ENCODE measurements around the gene HOXC6. TPM values are rescaled to one million over a fixed set of nuclear protein-coding genes. Genes with fewer than 3 reads are reported as not detected.

The HOXC6 gene
- total and polyA plus RNA-seq, 2 of the 8 experiments (the other 6 are each of a cell fraction or from before 2014, with no cell fraction given): not detected

- H3K79me2 ChIP-seq (ENCODE audit: control insufficient read depth in 1 of 2, insufficient read depth in 2 of 2, low read length in 2 of 2): no peaks in the 10 kb centered on the region
- WGBS, 2 experiments (ENCODE audit: extremely low coverage in 1 of 2, insufficient coverage in 1 of 2, insufficient read length in 1 of 2, insufficient replicate concordance in 2 of 2, low coverage in 1 of 2, low lambda C conversion rate in 2 of 2, missing lambda C conversion rate in 1 of 2): 27% methylated on average over 14 of the region's 19 CpGs; no CpG with 5 or more reads in 1 of the 2 experiments
- H4K8ac ChIP-seq (ENCODE audit: extremely low read depth, insufficient read depth, low read length): no peak overlapping the region
- TF ChIP-seq EZH2 (IDR thresholded peaks at IDR 0.05; ENCODE audit: low read depth, low read length, severe bottlenecking) (peak; percentile 79), TBP (IDR thresholded peaks at IDR 0.05; ENCODE audit: low read depth, low read length) (no peak), ZNF274 (IDR thresholded peaks at IDR 0.05; ENCODE audit: borderline replicate concordance, extremely low read depth, low read length) (no peak), SUZ12 (IDR thresholded peaks at IDR 0.05; ENCODE audit: low read length) (peak; percentile 12), TEAD4 (IDR thresholded peaks at IDR 0.05; ENCODE audit: low read depth, low read length) (no peak), RNF2 (IDR thresholded peaks at IDR 0.05; ENCODE audit: borderline replicate concordance, low read depth, low read length, missing control alignments, poor library complexity, severe bottlenecking) (peak; percentile 47)
- CTCF ChIA-PET (ENCODE audit: partially characterized antibody): interaction anchor here (1.1 to 11.3 kb wide), 7 partner anchors 12 to 205 kb away, joined by 3 to 172 read pairs (median 91); partner anchors contain the start of genes HOXC10, HOXC5 and HOXC6
- peaks cover 2% of the 10 kb centered on the region; the same call in 1 of the 2 replicates for H3K23me2 ChIP-seq (ENCODE audit: low read depth, low read length)
- no peak overlapping the region for H3K4me3 ChIP-seq (ENCODE audit: extremely low read depth in 1 of 4, insufficient read depth in 2 of 4, low read depth in 3 of 4, low read length in 4 of 4)
- H2AFZ ChIP-seq (ENCODE audit: low read length): no peak overlapping the region
- POLR2A ChIA-PET (ENCODE audit: partially characterized antibody): interaction anchor here (0.9 kb wide), 1 partner anchor 21 kb away, joined by 3 read pairs; no protein-coding TSS in a partner anchor
- H4K91ac ChIP-seq (replicated peaks; ENCODE audit: insufficient read length, low read length): no peak overlapping the region
- peaks cover 0 to 5% (median 0%) of the 10 kb centered on the region in 4 experiments; a peak in 1 of 8 replicates for H3K36me3 ChIP-seq (ENCODE audit: control insufficient read depth in 2 of 4, insufficient read depth in 4 of 4, low read length in 3 of 4)
- H3K18ac ChIP-seq (ENCODE audit: extremely low read depth, low read length): no peak overlapping the region
- H3K9ac ChIP-seq (replicated peaks in 1 of 4; ENCODE audit: extremely low read depth in 1 of 4, low read depth in 3 of 4, low read length in 3 of 4): no peak overlapping the region
- peaks cover 98 to 100% (median 100%) of the 10 kb centered on the region in 4 experiments for H3K27me3 ChIP-seq (replicated peaks in 1 of 4; ENCODE audit: control insufficient read depth in 3 of 4, extremely low read depth in 1 of 4, insufficient read depth in 3 of 4, low read length in 3 of 4)
- no peak overlapping the region for H2BK5ac ChIP-seq (ENCODE audit: low read depth, low read length)
- H3K23ac ChIP-seq (ENCODE audit: insufficient read length): no peak overlapping the region
- no peaks in the 10 kb centered on the region for H3K79me1 ChIP-seq (ENCODE audit: low read depth, low read length)
- H3K9me3 ChIP-seq (ENCODE audit: insufficient read depth in 2 of 2, low read depth in 1 of 2, low read length in 1 of 2): no peaks in the 10 kb centered on the region
- peaks cover 5 to 32% of the 10 kb centered on the region in 2 experiments for H4K20me1 ChIP-seq (replicated peaks in 1 of 2; ENCODE audit: control insufficient read depth in 1 of 2, insufficient read depth in 2 of 2, low read length in 2 of 2)
- H3K4me1 ChIP-seq (replicated peaks in 1 of 4; ENCODE audit: control insufficient read depth in 3 of 4, insufficient read depth in 4 of 4, low read length in 3 of 4): peaks cover 0 to 8% (median 2%) of the 10 kb centered on the region in 4 experiments; a peak in 4 of 7 replicates
- no peak overlapping the region for H3K4me2 ChIP-seq (ENCODE audit: insufficient read depth in 1 of 2, low read depth in 2 of 2, low read length in 2 of 2)
- H2BK15ac ChIP-seq (ENCODE audit: low read length): no peak overlapping the region
- no peak overlapping the region for H2AK5ac ChIP-seq (ENCODE audit: low read depth, low read length)
- no peak for FAIRE-seq
- no peak for DNase-seq (ENCODE audit: low read depth in 1 of 2, low spot score in 2 of 2)
- no peak overlapping the region for H2BK20ac ChIP-seq (ENCODE audit: low read length)
- H2BK120ac ChIP-seq (replicated peaks; ENCODE audit: low read depth, low read length): no peak overlapping the region
- H3K4ac ChIP-seq (replicated peaks; ENCODE audit: insufficient read length, low read depth, low read length): no peak overlapping the region
- H4K5ac ChIP-seq (ENCODE audit: insufficient read length, low read depth, low read length): no peak overlapping the region
- H3K14ac ChIP-seq (ENCODE audit: insufficient read length): no peak overlapping the region
- no peak overlapping the region for H3K56ac ChIP-seq (replicated peaks; ENCODE audit: insufficient read length, low read depth, low read length)
- no peak overlapping the region for H3K27ac ChIP-seq (ENCODE audit: low read depth, low read length)
- H2BK12ac ChIP-seq (ENCODE audit: low read depth, low read length): no peak overlapping the region
Measured at GRCh38 chr12:54002915-54003389, 25.3 kb upstream of the HOXC6 start.

Measured in H1 (cell line).